Effector memory CD4-positive, alpha-beta T cell (primary cell): ENCODE results near the gene CADM1.

Experiments
- DNase-seq, 3 donors: peaks; one replicate each; pipeline ENCODE4 v3.0.0-alpha.2; 2020
- H3K27ac ChIP-seq: 2 replicates; pipeline ENCODE4 v1.7.0; 2013; ENCODE audit warnings: mild to moderate bottlenecking, low read length, moderate library complexity; ENCODE audit not compliant: insufficient read depth, poor library complexity, severe bottlenecking
- H3K27me3 ChIP-seq: replicated peaks from 2 replicates; pipeline ENCODE4 v1.7.0; 2013; ENCODE audit warnings: mild to moderate bottlenecking, low read length; ENCODE audit not compliant: insufficient read depth, control insufficient read depth, poor library complexity, severe bottlenecking
- H3K36me3 ChIP-seq: 2 replicates; pipeline ENCODE4 v1.7.0; 2013; ENCODE audit warnings: mild to moderate bottlenecking, low read length, moderate library complexity; ENCODE audit not compliant: control insufficient read depth, insufficient read depth
- H3K4me1 ChIP-seq: 2 replicates; pipeline ENCODE4 v1.7.0; 2013; ENCODE audit warnings: low read length, mild to moderate bottlenecking; ENCODE audit not compliant: control insufficient read depth, insufficient read depth, poor library complexity, severe bottlenecking
- H3K4me3 ChIP-seq: 2 replicates; pipeline ENCODE4 v1.7.0; 2013; ENCODE audit warnings: low read length, low read depth, mild to moderate bottlenecking; ENCODE audit not compliant: insufficient read depth, poor library complexity, severe bottlenecking
- H3K9me3 ChIP-seq: 2 replicates; pipeline ENCODE4 v1.7.0; 2013; ENCODE audit warnings: mild to moderate bottlenecking, low read length, moderate library complexity; ENCODE audit not compliant: control insufficient read depth
- total RNA-seq, 3 donors: gene quantifications; one replicate each; lab custom pipeline; 2026; lab: John Stamatoyannopoulos, UW

Gene CADM1
- total RNA-seq: 2.9 to 6.2 (median 4.3) reads per million in 3 donors

GRCh38 chr11:115504276-115505158 lies at the start of gene CADM1:
TSS of gene CADM1 (minus strand) at chr11:115504415.
- Histone ChIP-seq H3K4me1 (peaks cover 21% of the 10 kb centered on the region), H3K27me3 (peaks cover 34% of the 10 kb centered on the region), H3K36me3 (no peaks in the 10 kb centered on the region), H3K27ac (peak within 1 kb of the TSS; percentile 25), H3K4me3 (peak within 1 kb of the TSS; percentile 55), H3K9me3 (no peaks in the 10 kb centered on the region)
- DNase-seq: peak; percentile 63 to 69 (median 66)

GRCh38 chr11:115552773-115553438 lies 48.7 kb upstream of the CADM1 start:
- Histone ChIP-seq H3K4me1 (no peaks in the 10 kb centered on the region), H3K27ac (no peak overlapping the region), H3K36me3 (no peaks in the 10 kb centered on the region), H3K27me3 (no peaks in the 10 kb centered on the region), H3K9me3 (no peaks in the 10 kb centered on the region), H3K4me3 (no peak overlapping the region)
- DNase-seq: no peak

- DNase-seq: no peak
- Histone ChIP-seq H3K27ac (no peak overlapping the region), H3K4me3 (no peak overlapping the region), H3K9me3 (no peaks in the 10 kb centered on the region), H3K36me3 (no peaks in the 10 kb centered on the region), H3K4me1 (no peaks in the 10 kb centered on the region), H3K27me3 (no peaks in the 10 kb centered on the region)
These were observed 48.0 kb upstream of the CADM1 start for GRCh38 chr11:115552151-115552772.

GRCh38 chr11:115550291-115551059 lies 46.3 kb upstream of the CADM1 start:
- DNase-seq: no peak

GRCh38 chr11:115548878-115549528 lies 44.8 kb upstream of the CADM1 start:
- Histone ChIP-seq H3K36me3 (no peaks in the 10 kb centered on the region), H3K27me3 (no peaks in the 10 kb centered on the region), H3K9me3 (no peaks in the 10 kb centered on the region), H3K4me1 (no peaks in the 10 kb centered on the region), H3K4me3 (no peak overlapping the region), H3K27ac (no peak overlapping the region)
- DNase-seq: no peak

More at GRCh38 chr11:115550291-115551059, 46.3 kb upstream of the CADM1 start:
- Histone ChIP-seq H3K4me3 (no peak overlapping the region), H3K4me1 (no peaks in the 10 kb centered on the region), H3K27ac (no peak overlapping the region), H3K9me3 (no peaks in the 10 kb centered on the region), H3K27me3 (no peaks in the 10 kb centered on the region), H3K36me3 (no peaks in the 10 kb centered on the region)

GRCh38 chr11:115545581-115546210 lies 41.5 kb upstream of the CADM1 start:
- no peaks in the 10 kb centered on the region for H3K4me1 ChIP-seq
- no peak for DNase-seq
- H3K27me3 ChIP-seq: no peaks in the 10 kb centered on the region
- H3K27ac ChIP-seq: no peak overlapping the region
- no peaks in the 10 kb centered on the region for H3K36me3 ChIP-seq
- H3K4me3 ChIP-seq: no peak overlapping the region
- no peaks in the 10 kb centered on the region for H3K9me3 ChIP-seq

GRCh38 chr11:115544422-115544948 lies 40.3 kb upstream of the CADM1 start:
- DNase-seq: no peak
- H3K27ac ChIP-seq: no peak overlapping the region
- H3K36me3 ChIP-seq: no peaks in the 10 kb centered on the region
- no peaks in the 10 kb centered on the region for H3K9me3 ChIP-seq
- H3K27me3 ChIP-seq: no peaks in the 10 kb centered on the region
- H3K4me3 ChIP-seq: no peak overlapping the region
- H3K4me1 ChIP-seq: no peaks in the 10 kb centered on the region

GRCh38 chr11:115541518-115541917 lies 37.3 kb upstream of the CADM1 start:
- Histone ChIP-seq H3K36me3 (no peaks in the 10 kb centered on the region), H3K27ac (no peak overlapping the region), H3K4me1 (no peaks in the 10 kb centered on the region), H3K4me3 (no peak overlapping the region), H3K27me3 (no peaks in the 10 kb centered on the region), H3K9me3 (no peaks in the 10 kb centered on the region)
- DNase-seq: no peak

- DNase-seq: no peak
- no peaks in the 10 kb centered on the region for H3K36me3 ChIP-seq
- H3K27me3 ChIP-seq: no peaks in the 10 kb centered on the region
- no peaks in the 10 kb centered on the region for H3K9me3 ChIP-seq
- H3K4me3 ChIP-seq: no peak overlapping the region
- no peak overlapping the region for H3K27ac ChIP-seq
- H3K4me1 ChIP-seq: no peaks in the 10 kb centered on the region
These were observed 35.6 kb upstream of the CADM1 start for GRCh38 chr11:115539844-115540243.
